ENCODE data around the gene SAXO2. TPM values are rescaled to one million over a fixed set of nuclear protein-coding genes. Genes with fewer than 3 reads are reported as not detected.
"Not testable (repeated sequence)": the region's sequence is repeated elsewhere in the genome, so short reads cannot be mapped to it uniquely, and the experiment has no call there.

Gene SAXO2
- total and polyA plus RNA-seq, 8 donors = 1.4 to 21.6 (median 11.9) TPM

- intact Hi-C loops (cut with DNase I) = no loop called here
- ATAC-seq = no peak
- Histone ChIP-seq H3K4me1 (no peaks in the 10 kb centered on the region), H3K36me3 (peaks cover 0 to 34% of the 10 kb centered on the region in 2 donors), H3K27ac (no peak overlapping the region), H3K27me3 (no peaks in the 10 kb centered on the region), H3K4me3 (no peak overlapping the region), H3K9me3 (no peaks in the 10 kb centered on the region)
- DNase-seq = no peak
- TF ChIP-seq CTCF (IDR thresholded peaks at IDR 0.05) = no peak
These were observed 30.8 kb upstream of the SAXO2 start for GRCh38 chr15:82231842-82232241.

GRCh38 chr15:82237944-82238534 lies 24.6 kb upstream of the SAXO2 start:
- H3K4me1 ChIP-seq; ATAC-seq; H3K4me3 ChIP-seq; intact Hi-C loops (cut with DNase I); H3K27ac ChIP-seq; DNase-seq; H3K9me3 ChIP-seq; H3K27me3 ChIP-seq: not testable (repeated sequence)
- H3K36me3 ChIP-seq = peaks cover 0 to 39% of the 10 kb centered on the region in 2 donors

GRCh38 chr15:82239685-82240391 lies 22.8 kb upstream of the SAXO2 start:
- H3K36me3 ChIP-seq = peaks cover 0 to 39% of the 10 kb centered on the region in 2 donors
- no peaks in the 10 kb centered on the region for H3K27me3 ChIP-seq
- H3K4me1 ChIP-seq = no peaks in the 10 kb centered on the region
- no peak overlapping the region for H3K27ac ChIP-seq
- ATAC-seq (no peak), DNase-seq (no peak)
- intact Hi-C loops (cut with DNase I) = no loop called here
- no peak overlapping the region for H3K4me3 ChIP-seq
- no peaks in the 10 kb centered on the region for H3K9me3 ChIP-seq
- no peak for TF ChIP-seq CTCF (IDR thresholded peaks at IDR 0.05)

GRCh38 chr15:82241836-82242499 lies 20.6 kb upstream of the SAXO2 start:
- DNase-seq; H3K4me1 ChIP-seq; H3K9me3 ChIP-seq; H3K4me3 ChIP-seq; H3K27ac ChIP-seq; H3K27me3 ChIP-seq; intact Hi-C loops (cut with DNase I); ATAC-seq: not testable (repeated sequence)
- H3K36me3 ChIP-seq = peaks cover 0 to 39% of the 10 kb centered on the region in 2 donors

GRCh38 chr15:82243644-82244043 lies 19.0 kb upstream of the SAXO2 start:
- not testable (repeated sequence) for H3K4me3 ChIP-seq

GRCh38 chr15:82245956-82246355 lies 16.7 kb upstream of the SAXO2 start:
- intact Hi-C loops (cut with DNase I); H3K36me3 ChIP-seq; H3K9me3 ChIP-seq; ATAC-seq; DNase-seq; H3K4me1 ChIP-seq; H3K27ac ChIP-seq; H3K4me3 ChIP-seq; H3K27me3 ChIP-seq: not testable (repeated sequence)

More at GRCh38 chr15:82243644-82244043, 19.0 kb upstream of the SAXO2 start:
- H3K27ac ChIP-seq; H3K27me3 ChIP-seq; H3K9me3 ChIP-seq; H3K4me1 ChIP-seq; intact Hi-C loops (cut with DNase I); DNase-seq; ATAC-seq: not testable (repeated sequence)
- peaks cover 0 to 27% of the 10 kb centered on the region in 2 donors for H3K36me3 ChIP-seq

GRCh38 chr15:82248261-82248660 lies 14.4 kb upstream of the SAXO2 start:
- DNase-seq; H3K27me3 ChIP-seq; H3K4me1 ChIP-seq; H3K27ac ChIP-seq; H3K4me3 ChIP-seq; H3K9me3 ChIP-seq; intact Hi-C loops (cut with DNase I); ATAC-seq: not testable (repeated sequence)
- peaks cover 0 to 26% of the 10 kb centered on the region in 2 donors for H3K36me3 ChIP-seq

- intact Hi-C loops (cut with DNase I) = not testable (repeated sequence)
- H3K4me3 ChIP-seq = peak overlapping the region; percentile 68
These were observed 824 bp upstream of the SAXO2 start for GRCh38 chr15:82261566-82262421.

More at GRCh38 chr15:82261566-82262421, 824 bp upstream of the SAXO2 start:
- Histone ChIP-seq H3K27ac (peak overlapping the region; percentile 65 to 73), H3K4me1 (peaks cover 3 to 19% of the 10 kb centered on the region in 2 donors), H3K36me3 (peaks cover 0 to 15% of the 10 kb centered on the region in 2 donors)
- H3K27me3 ChIP-seq, H3K9me3 ChIP-seq: not testable (repeated sequence)
- peak; percentile 58 for ATAC-seq
- DNase-seq = peak in 2 of 4 donors; percentile 36 to 52
